DMS 273 (cell line): ENCODE data around the gene PTPRN2.
A peak's percentile ranks its signal among the peaks of the same experiment; 100 is the strongest.
"Not testable (repeated sequence)": the region's sequence is repeated elsewhere in the genome, so short reads cannot be mapped to it uniquely, and the experiment has no call there.

ENCODE experiments used
- DNase-seq: peaks from one replicate; lab custom pipeline; 2025; ENCODE audit not compliant: unreplicated experiment; lab: John Stamatoyannopoulos, UW

PTPRN2 gene

GRCh38 chr7:157927313-157927925 is 660.2 kb downstream of the PTPRN2 start:
- DNase-seq, result no peak

DNA sequence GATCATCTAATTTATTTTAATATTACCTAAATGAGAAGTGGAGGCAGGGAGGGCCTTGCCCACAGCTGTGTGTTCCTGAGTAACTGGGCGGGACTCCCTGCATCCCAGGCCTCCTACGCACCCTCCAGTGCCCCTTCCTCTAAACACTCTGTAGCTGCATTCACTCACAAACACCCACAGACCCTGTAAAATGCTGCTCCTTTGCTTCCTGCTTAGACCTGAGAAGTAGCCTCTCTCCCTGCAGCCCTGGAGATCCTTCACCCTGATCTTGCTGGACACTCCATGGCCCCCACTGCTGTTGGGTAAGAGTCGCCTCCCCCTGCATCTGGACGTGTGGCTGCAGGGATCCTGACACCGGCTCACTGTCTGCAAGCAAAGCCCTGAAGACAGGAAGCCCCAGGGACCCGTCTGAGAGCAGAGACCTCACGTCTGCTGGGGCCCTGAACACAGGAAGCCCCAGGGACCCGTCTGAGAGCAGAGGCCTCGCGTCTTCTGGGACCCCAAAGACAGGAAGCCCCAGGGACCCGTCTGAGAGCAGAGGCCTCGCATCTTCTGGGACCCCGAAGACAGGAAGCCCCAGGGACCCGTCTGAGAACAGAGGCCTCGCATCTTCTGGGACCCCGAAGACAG is 661.0 kb downstream of the PTPRN2 start:
- no peak for DNase-seq

GRCh38 chr7:157926107-157926506 is 661.5 kb downstream of the PTPRN2 start:
- DNase-seq, result no peak

GRCh38 chr7:157925383-157925875 is 662.2 kb downstream of the PTPRN2 start:
- no peak for DNase-seq

- no peak for DNase-seq
These were observed 663.6 kb downstream of the PTPRN2 start for GRCh38 chr7:157923903-157924630.

- no peak for DNase-seq
These were observed 665.0 kb downstream of the PTPRN2 start for GRCh38 chr7:157922576-157922975.

GRCh38 chr7:157918326-157919080 is 669.1 kb downstream of the PTPRN2 start:
- DNase-seq, result no peak

DNA sequence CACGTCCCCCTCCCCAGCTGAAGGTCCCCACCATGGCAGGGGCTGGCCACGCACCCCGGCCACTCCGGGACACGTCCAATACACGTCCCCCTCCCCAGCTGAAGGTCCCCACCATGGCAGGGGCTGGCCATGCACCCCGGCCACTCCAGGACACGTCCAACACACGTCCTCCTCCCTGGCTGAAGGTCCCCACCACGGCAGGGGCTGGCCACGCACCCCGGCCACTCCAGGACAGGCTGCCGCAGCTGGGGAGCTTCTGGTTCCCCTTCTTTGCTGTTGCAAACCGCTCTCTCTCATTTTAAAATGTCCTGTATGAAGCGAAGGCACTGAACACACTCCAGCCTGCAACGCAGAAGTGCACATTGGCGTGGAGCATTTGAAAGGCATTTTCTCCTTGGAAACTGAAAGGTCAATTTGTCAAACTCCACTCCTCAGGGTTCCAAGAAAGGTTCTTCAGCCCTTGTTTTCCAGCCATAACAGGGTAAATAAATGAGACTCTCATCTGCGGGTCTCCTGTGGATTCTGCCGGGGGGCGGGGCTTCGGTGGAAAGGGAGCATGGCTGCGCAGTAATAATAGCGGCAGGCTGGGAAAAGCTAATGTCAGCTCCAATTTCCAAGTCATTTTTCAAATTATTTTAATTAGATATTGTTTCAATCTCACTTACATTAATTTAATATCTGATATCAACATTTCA is 670.5 kb downstream of the PTPRN2 start:
- DNase-seq, result no peak

DNA sequence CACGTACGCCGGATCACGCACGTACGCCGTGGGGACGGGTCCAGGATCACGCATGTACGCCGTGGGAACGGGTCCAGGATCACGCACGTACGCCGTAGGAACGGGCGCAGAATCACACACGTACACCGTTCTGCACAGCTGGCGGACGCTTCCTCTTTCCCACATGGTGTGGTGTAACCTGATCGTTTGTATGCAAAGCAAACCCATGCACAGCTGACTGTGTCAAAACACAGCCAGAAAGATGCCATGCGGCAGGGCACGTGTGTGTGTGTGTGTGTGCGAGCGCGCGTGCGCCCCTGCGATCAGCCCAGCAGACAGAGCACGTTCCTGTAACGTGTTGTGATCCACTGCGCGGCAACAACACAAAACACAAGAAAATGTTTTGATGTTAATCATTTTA is 677.2 kb downstream of the PTPRN2 start:
- DNase-seq, result no peak

- DNase-seq, result not testable (repeated sequence)
These were observed 677.6 kb downstream of the PTPRN2 start for GRCh38 chr7:157910045-157910444.

DNA sequence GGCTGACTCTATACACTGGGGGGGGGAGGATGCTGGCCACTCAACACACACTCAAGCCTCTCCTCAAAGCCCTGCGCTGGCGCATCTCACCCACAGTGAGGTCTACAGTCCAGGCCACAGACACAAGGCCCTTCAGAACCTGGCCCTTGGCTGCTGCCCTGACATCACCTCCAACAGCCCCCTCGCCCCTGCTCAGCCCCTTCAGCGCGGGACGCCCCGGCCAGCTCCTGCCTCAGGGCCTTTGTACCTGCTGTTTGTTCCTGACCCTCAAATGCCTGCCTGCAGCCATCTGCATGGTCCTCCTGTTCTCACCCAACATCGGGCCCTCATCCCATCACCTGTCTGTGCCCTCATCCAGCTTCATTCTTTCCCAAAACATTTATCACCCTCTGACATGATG is 678.3 kb downstream of the PTPRN2 start:
- DNase-seq, result no peak

GRCh38 chr7:157908006-157908782 is 679.4 kb downstream of the PTPRN2 start:
- DNase-seq, result no peak

DNA sequence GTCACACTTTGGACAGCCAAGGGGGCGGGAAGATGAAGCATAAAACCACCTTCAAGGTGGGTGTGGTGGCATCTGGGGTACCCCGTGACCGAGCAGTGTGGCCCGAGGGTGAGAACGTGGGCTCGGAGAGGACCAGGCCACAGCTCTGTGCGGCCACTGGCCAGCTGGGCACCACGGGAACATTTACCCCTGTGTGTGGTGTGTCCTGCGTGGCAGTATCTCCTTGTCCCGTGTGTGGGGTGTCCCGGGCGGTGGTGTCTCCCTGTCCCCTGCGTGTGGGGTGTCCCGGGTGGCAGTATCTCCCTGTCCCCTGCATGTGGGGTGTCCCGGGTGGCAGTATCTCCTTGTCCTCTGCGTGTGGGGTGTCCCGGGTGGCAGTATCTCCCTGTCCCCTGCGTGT is 680.5 kb downstream of the PTPRN2 start:
- no peak for DNase-seq

DNA sequence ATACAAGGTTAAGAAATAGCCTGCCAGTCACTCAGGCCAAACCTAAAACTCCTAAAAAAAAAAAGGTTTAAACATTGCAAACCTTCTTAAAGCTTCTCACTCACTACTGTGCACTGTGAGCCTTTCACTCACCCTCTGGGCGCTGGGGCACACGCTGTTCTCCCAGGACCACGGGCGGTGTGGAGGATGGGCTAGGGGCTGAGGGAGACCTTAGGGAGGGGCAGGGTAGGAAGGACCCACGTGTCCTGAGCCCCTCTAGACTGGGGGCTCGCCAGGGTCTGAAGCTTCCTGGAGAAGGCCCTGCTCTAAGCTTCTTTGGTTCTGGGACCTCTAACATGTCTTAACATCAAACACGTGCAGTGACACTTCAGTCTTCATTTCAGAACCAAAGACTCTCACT is 681.0 kb downstream of the PTPRN2 start:
- no peak for DNase-seq

- DNase-seq, result peak; percentile 25
These were observed 681.8 kb downstream of the PTPRN2 start for GRCh38 chr7:157905651-157906461.

DNA sequence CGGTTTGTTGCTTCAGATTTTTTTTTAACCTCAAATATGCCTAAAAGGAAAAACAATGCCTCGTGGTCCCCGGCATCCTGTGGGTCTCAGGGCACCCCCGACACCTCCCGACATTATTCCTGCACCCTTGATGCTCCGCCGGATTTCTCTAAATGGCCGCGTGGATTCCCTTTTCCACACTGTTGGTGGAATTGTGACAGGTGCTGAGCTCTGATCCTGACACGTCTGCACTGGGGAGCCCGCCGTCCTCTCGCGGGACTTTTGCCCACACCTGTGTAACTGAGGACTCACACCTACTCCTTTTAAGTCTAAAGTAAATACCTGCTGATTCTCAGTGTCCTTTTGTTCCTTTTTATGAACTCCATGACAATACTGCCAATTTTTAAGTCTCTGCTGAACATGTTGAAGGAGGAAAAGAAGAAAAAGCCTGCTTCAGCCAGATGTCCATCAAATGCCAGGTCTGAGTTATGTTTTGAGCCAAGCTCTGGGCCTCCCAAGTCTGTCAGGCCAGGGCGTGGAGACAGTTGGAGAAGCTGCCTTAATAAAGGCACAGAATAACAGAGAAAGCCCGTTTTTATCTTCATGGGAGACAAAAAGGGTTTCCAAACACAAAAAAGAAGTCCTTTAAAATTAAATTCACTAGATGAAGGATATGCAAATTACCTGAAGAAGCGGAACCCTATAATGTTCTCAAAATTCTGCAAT is 682.6 kb downstream of the PTPRN2 start:
- DNase-seq, result no peak

DNA sequence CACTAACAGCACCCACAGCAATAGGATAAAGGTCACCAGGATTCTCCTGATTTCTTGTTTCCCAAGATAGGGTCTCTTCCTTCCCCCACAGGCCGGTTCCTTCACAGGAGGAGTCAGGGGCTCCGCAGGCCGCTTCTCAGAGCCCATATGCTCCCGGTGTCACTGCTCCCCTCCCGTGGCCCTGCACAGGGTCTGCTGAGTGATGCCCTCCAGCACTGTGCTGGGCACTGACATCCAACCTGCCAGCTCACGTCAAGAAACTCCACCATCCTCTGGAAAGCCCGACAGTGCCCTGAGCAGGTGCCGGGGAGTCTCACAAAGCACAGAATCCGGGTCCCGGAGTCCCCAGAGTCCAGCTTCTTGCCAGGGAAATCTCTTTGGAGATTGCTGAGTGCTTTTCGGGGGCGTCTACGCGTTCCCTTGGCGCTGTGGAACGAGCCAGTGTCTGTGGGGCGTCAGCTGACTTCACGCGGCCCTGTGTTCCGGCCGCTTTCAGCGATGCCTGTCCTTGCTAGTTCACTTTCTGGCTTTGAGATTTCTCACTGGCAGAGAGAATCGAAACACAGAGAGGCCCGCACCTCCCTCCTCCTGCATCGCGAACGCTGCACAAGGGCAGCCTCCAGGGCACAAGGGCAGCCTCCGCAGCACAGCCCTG is 683.3 kb downstream of the PTPRN2 start:
- no peak for DNase-seq

GRCh38 chr7:157903710-157904109 is 683.9 kb downstream of the PTPRN2 start:
- DNase-seq, result no peak
